SU-DHL-6 (cell line): ENCODE results near the gene TAOK2.
"Not testable (repeated sequence)": the region's sequence is repeated elsewhere in the genome, so short reads cannot be mapped to it uniquely, and the experiment has no call there.

ENCODE experiments used
- H2AFZ ChIP-seq: fragments of 200-600 bp; sonication (generic); 2 replicates; pipeline ENCODE4 v1.6.1; 2014; ENCODE audit warnings: low read depth, mild to moderate bottlenecking, moderate library complexity, mixed read lengths, antibody characterized with exemption, low read length; ENCODE audit not compliant: severe bottlenecking
- H3F3A ChIP-seq: fragments of 200-600 bp; shearing (Covaris generic); 2 replicates; pipeline ENCODE4 v1.6.0; 2016; ENCODE audit warnings: antibody characterized with exemption, mild to moderate bottlenecking; ENCODE audit not compliant: insufficient read depth
- H3K27ac ChIP-seq: fragments of 200-600 bp; sonication (generic); 2 replicates; pipeline ENCODE4 v1.5.1; 2016; ENCODE audit warnings: low read depth, mild to moderate bottlenecking, low read length, moderate library complexity, mixed read lengths
- H3K27me3 ChIP-seq: fragments of 200-600 bp; sonication (generic), shearing (Covaris generic); 2 replicates; pipeline ENCODE4 v1.6.0; 2014; ENCODE audit warnings: mild to moderate bottlenecking, low read length
- H3K36me3 ChIP-seq: fragments of 200-600 bp; sonication (generic); 2 replicates; pipeline ENCODE4 v1.6.1; 2014; ENCODE audit warnings: mild to moderate bottlenecking, low read length, mixed read lengths
- H3K4me2 ChIP-seq: fragments of 300-600, 200-600 bp; shearing (Covaris generic), sonication (generic); 2 replicates; pipeline ENCODE4 v1.6.0; 2014; ENCODE audit warnings: low read length, low read depth, mild to moderate bottlenecking; ENCODE audit not compliant: poor library complexity, severe bottlenecking
- H3K4me3 ChIP-seq: fragments of 200-600 bp; sonication (generic); 2 replicates; pipeline ENCODE4 v1.5.1; 2014; ENCODE audit warnings: antibody characterized with exemption, low read length, mild to moderate bottlenecking, mixed read lengths; ENCODE audit not compliant: insufficient read depth, poor library complexity, severe bottlenecking
- H3K79me2 ChIP-seq: fragments of 200-600 bp; sonication (generic); 2 replicates; pipeline ENCODE4 v1.6.1; 2014; ENCODE audit warnings: mild to moderate bottlenecking, low read length, moderate library complexity; ENCODE audit not compliant: insufficient read depth
- H3K9ac ChIP-seq: fragments of 200-600 bp; sonication (generic); 2 replicates; pipeline ENCODE4 v1.7.0; 2014; ENCODE audit warnings: mild to moderate bottlenecking, low read length
- H3K9me2 ChIP-seq: fragments of 200-600 bp; sonication (generic); replicated peaks from 2 replicates; pipeline ENCODE4 v1.6.1; 2014; ENCODE audit warnings: low read length; ENCODE audit not compliant: insufficient read depth
- H3K9me3 ChIP-seq: fragments of 200-600 bp; sonication (generic); 2 replicates; pipeline ENCODE4 v1.6.1; 2014; ENCODE audit warnings: low read length, mixed read lengths; ENCODE audit not compliant: insufficient read depth
- H4K20me1 ChIP-seq: fragments of 200-600 bp; sonication (generic); 2 replicates; pipeline ENCODE4 v1.6.1; 2014; ENCODE audit warnings: low read depth, mild to moderate bottlenecking, antibody characterized with exemption, low read length, moderate library complexity, mixed read lengths
- CTCF ChIP-seq: fragments of 200-600 bp; sonication (generic); IDR thresholded peaks from one replicate; pipeline ENCODE4 v1.5.1; 2017; ENCODE audit warnings: antibody characterized with exemption, mild to moderate bottlenecking, low read length, moderate library complexity; ENCODE audit not compliant: insufficient read depth, poor library complexity, severe bottlenecking
- EZH2phosphoT487 ChIP-seq: fragments of 200-600 bp; sonication (generic), shearing (Covaris generic); conservative IDR thresholded peaks from 2 replicates; pipeline ENCODE4 v1.6.1; 2018; ENCODE audit warnings: mild to moderate bottlenecking, antibody characterized with exemption, low read length, moderate library complexity, mixed read lengths

Gene TAOK2

GRCh38 chr16:30016555-30017276, 43.0 kb downstream of the TAOK2 start:
- H4K20me1 ChIP-seq, result no peaks in the 10 kb centered on the region
- no peaks in the 10 kb centered on the region for H3K36me3 ChIP-seq
- H3K9ac ChIP-seq, result no peak overlapping the region
- no peaks in the 10 kb centered on the region for H3K79me2 ChIP-seq
- H3K4me2 ChIP-seq, result no peak overlapping the region
- H3K4me3 ChIP-seq, result no peak overlapping the region
- H3K9me2 ChIP-seq, result no peaks in the 10 kb centered on the region
- TF ChIP-seq EZH2phosphoT487 (no peak), CTCF (no peak)
- no peaks in the 10 kb centered on the region for H3K9me3 ChIP-seq
- no peak overlapping the region for H3K27ac ChIP-seq
- H3F3A ChIP-seq, result no peaks in the 10 kb centered on the region
- no peak overlapping the region for H2AFZ ChIP-seq
- no peaks in the 10 kb centered on the region for H3K27me3 ChIP-seq

- Histone ChIP-seq H3K4me2 (no peak overlapping the region), H4K20me1 (no peaks in the 10 kb centered on the region), H2AFZ (no peak overlapping the region), H3K36me3 (no peaks in the 10 kb centered on the region), H3F3A (no peaks in the 10 kb centered on the region), H3K4me3 (no peak overlapping the region), H3K9me3 (no peaks in the 10 kb centered on the region), H3K9me2 (no peaks in the 10 kb centered on the region), H3K27me3 (no peaks in the 10 kb centered on the region), H3K79me2 (no peaks in the 10 kb centered on the region), H3K9ac (no peak overlapping the region), H3K27ac (no peak overlapping the region)
- TF ChIP-seq CTCF, result no peak
- no peak for TF ChIP-seq EZH2phosphoT487
Measured at GRCh38 chr16:30017277-30017656, 43.6 kb downstream of the TAOK2 start.

- not testable (repeated sequence) for H4K20me1 ChIP-seq, H3K9me3 ChIP-seq, H3K9ac ChIP-seq, H2AFZ ChIP-seq, H3K4me3 ChIP-seq, H3K9me2 ChIP-seq, H3K36me3 ChIP-seq, H3K27me3 ChIP-seq, H3K27ac ChIP-seq, H3K4me2 ChIP-seq, H3F3A ChIP-seq, H3K79me2 ChIP-seq
Measured at GRCh38 chr16:30017937-30018336, 44.3 kb downstream of the TAOK2 start.

GRCh38 chr16:30018731-30019158, 45.1 kb downstream of the TAOK2 start:
- no peak overlapping the region for H3K4me2 ChIP-seq
- no peak overlapping the region for H3K4me3 ChIP-seq
- no peaks in the 10 kb centered on the region for H3K36me3 ChIP-seq
- no peaks in the 10 kb centered on the region for H4K20me1 ChIP-seq
- no peaks in the 10 kb centered on the region for H3K9me3 ChIP-seq
- no peaks in the 10 kb centered on the region for H3K79me2 ChIP-seq
- H3F3A ChIP-seq, result no peaks in the 10 kb centered on the region
- H3K9me2 ChIP-seq, result no peaks in the 10 kb centered on the region
- H3K9ac ChIP-seq, result no peak overlapping the region
- H2AFZ ChIP-seq, result no peak overlapping the region
- no peak overlapping the region for H3K27ac ChIP-seq
- no peaks in the 10 kb centered on the region for H3K27me3 ChIP-seq
- TF ChIP-seq CTCF, result no peak
- no peak for TF ChIP-seq EZH2phosphoT487
